Thyroid gland (tissue), 4 donors: ENCODE measurements around the gene NAV3. TPM values are rescaled to one million over a fixed set of nuclear protein-coding genes. Genes with fewer than 3 reads are reported as not detected.

Experiments
- DNase-seq, 2 donors: peaks; one replicate each; pipeline ENCODE4 v3.0.0-alpha.2; 2019
- H3K27ac ChIP-seq, 3 donors: fragments of 200-600 bp; sonication (generic); 1 replicate in 2 of 3; 2 replicates in 1 of 3; pipeline ENCODE4 v1.5.1; 2016 to 2019; ENCODE audit warnings: mild to moderate bottlenecking in 1 of 3, moderate library complexity in 1 of 3
- H3K27me3 ChIP-seq: fragments of 200-600 bp; sonication (generic); one replicate; pipeline ENCODE4 v1.5.1; 2019
- H3K36me3 ChIP-seq, 2 donors: fragments of 200-600 bp; sonication (generic); one replicate each; pipeline ENCODE4 v1.5.1; 2016 to 2019
- H3K4me1 ChIP-seq, 2 donors: fragments of 200-600 bp; sonication (generic); one replicate each; pipeline ENCODE4 v1.5.1; 2017 to 2019
- H3K4me3 ChIP-seq, 3 donors: fragments of 200-600 bp; sonication (generic); replicated peaks in 1 of 3; 1 replicate in 2 of 3; 2 replicates in 1 of 3; pipeline ENCODE4 v1.5.1; 2016; ENCODE audit warnings: mild to moderate bottlenecking in 1 of 3
- H3K9me3 ChIP-seq: fragments of 200-600 bp; sonication (generic); one replicate; pipeline ENCODE4 v1.5.1; 2017
- POLR2A ChIP-seq, 2 donors: fragments of 450-650 bp; IDR thresholded peaks; one replicate each; pipeline ENCODE4 v1.6.1; 2017; ENCODE audit warnings: antibody characterized with exemption in 2 of 2, mild to moderate bottlenecking in 2 of 2, moderate library complexity in 1 of 2
- WGBS, 2 donors: methylation state at CpG; one replicate each; pipeline ENCODE4 v1.1.5; 2017; 5-methylcytosine and 5-hydroxymethylcytosine counted together
- intact Hi-C: fragments of 100-400 bp; cut with DNase I; formaldehyde crosslinking; loops from one replicate; pipeline ENCODE4 v1.15.1; 2023
- total RNA-seq, 4 donors: library from RNA; depleted of rRNA; stranded (reverse); fragments of >200 nt; gene quantifications; one replicate each; pipeline ENCODE4 v1.2.3, GENCODE V29; 2016
- TF ChIP-seq, protein P1 (sequence below), 6 experiments: fragments of 200-600 bp in 3 of 6; fragments of 450-650 bp in 3 of 6; sonication (generic) in 3 of 6; IDR thresholded peaks; one replicate each; pipeline ENCODE4 v1.5.1; 2016 to 2019; ENCODE audit warnings: antibody characterized with exemption in 6 of 6, mild to moderate bottlenecking in 2 of 6, inconsistent platforms in 1 of 6, moderate library complexity in 1 of 6

NAV3 gene
- total RNA-seq, 4 donors from 2014 or later = 5.7 to 21.9 (median 7.6) TPM

DNA sequence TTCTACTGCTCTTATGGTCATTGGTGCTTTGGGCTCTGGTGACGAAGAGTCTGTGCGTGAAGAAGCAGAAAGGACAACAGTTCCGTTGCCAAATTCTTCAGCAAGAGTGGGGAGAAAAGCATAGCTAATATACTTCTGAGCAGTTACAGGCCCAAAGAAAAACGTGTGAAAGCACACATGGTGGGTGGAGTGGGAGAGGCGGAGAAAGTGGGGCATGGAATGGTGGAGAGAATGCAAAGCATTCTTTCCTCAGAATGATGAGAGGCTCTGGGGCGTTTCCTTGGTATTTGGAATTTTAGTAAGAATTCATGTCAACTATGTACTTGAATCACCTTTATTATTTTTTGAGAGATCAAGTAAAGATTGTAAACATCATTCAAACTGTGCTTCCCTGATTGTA lies 396.1 kb downstream of the NAV3 start:
- Histone ChIP-seq H3K27ac (no peak overlapping the region), H3K36me3 (no peaks in the 10 kb centered on the region), H3K27me3 (no peaks in the 10 kb centered on the region), H3K4me1 (no peaks in the 10 kb centered on the region), H3K9me3 (no peaks in the 10 kb centered on the region), H3K4me3 (no peak overlapping the region)
- DNase-seq = no peak
- no peak for TF ChIP-seq POLR2A (IDR thresholded peaks at IDR 0.05)
- TF ChIP-seq, protein P1, sequence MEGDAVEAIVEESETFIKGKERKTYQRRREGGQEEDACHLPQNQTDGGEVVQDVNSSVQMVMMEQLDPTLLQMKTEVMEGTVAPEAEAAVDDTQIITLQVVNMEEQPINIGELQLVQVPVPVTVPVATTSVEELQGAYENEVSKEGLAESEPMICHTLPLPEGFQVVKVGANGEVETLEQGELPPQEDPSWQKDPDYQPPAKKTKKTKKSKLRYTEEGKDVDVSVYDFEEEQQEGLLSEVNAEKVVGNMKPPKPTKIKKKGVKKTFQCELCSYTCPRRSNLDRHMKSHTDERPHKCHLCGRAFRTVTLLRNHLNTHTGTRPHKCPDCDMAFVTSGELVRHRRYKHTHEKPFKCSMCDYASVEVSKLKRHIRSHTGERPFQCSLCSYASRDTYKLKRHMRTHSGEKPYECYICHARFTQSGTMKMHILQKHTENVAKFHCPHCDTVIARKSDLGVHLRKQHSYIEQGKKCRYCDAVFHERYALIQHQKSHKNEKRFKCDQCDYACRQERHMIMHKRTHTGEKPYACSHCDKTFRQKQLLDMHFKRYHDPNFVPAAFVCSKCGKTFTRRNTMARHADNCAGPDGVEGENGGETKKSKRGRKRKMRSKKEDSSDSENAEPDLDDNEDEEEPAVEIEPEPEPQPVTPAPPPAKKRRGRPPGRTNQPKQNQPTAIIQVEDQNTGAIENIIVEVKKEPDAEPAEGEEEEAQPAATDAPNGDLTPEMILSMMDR (IDR thresholded peaks at IDR 0.05) = no peak
- 71% methylated on average over 6 of the region's 6 CpGs for WGBS, 2 donors
- intact Hi-C loops = no loop called here

DNA sequence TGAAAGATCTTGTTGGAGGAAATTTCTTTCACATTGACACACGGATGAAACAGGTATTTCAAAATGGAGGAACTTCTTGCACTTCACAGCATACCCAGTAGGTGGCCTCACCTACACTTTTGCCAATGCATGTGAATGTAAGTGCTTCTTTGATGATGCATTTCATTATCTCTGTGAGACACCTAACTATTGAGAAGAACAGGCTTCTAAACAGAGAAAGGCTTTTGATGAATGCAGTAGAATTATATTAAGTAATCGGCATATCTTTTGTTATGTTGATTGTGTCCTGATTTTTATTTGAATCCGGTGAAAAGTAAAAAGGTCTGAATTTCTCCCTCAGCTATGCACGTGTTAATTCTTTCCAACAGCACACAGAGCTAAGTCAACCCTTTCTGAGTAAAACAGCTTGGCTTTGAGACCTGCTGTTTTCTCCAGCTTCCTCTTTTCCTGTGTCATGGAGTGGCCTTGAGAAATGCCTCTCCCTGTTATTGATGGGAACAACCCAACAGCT lies 399.0 kb downstream of the NAV3 start:
- WGBS, 2 donors = 48 to 54% methylated on average over 4 of the region's 4 CpGs
- TF ChIP-seq POLR2A (IDR thresholded peaks at IDR 0.05) = no peak
- TF ChIP-seq, protein P1 (IDR thresholded peaks at IDR 0.05) = peak in 2 of 6 experiments; percentile 38 to 53
- DNase-seq = peak; percentile 6 to 15
- no peaks in the 10 kb centered on the region for H3K27me3 ChIP-seq
- H3K27ac ChIP-seq = no peak overlapping the region
- H3K9me3 ChIP-seq = no peaks in the 10 kb centered on the region
- no peaks in the 10 kb centered on the region for H3K36me3 ChIP-seq
- intact Hi-C loops = no loop called here
- H3K4me1 ChIP-seq = no peaks in the 10 kb centered on the region
- no peak overlapping the region for H3K4me3 ChIP-seq

- Histone ChIP-seq H3K9me3 (no peaks in the 10 kb centered on the region), H3K27me3 (no peaks in the 10 kb centered on the region), H3K4me1 (no peaks in the 10 kb centered on the region), H3K27ac (no peak overlapping the region), H3K36me3 (no peaks in the 10 kb centered on the region), H3K4me3 (no peak overlapping the region)
- DNase-seq = no peak
- WGBS, 2 donors = 83 to 87% methylated on average over 3 of the region's 3 CpGs
- intact Hi-C loops = no loop called here
- TF ChIP-seq POLR2A (IDR thresholded peaks at IDR 0.05) = no peak
- TF ChIP-seq, protein P1 (IDR thresholded peaks at IDR 0.05) = no peak
Observed at GRCh38 chr12:78232756-78233155, 402.1 kb downstream of the NAV3 start.

- H3K4me3 ChIP-seq = no peak overlapping the region
- H3K27me3 ChIP-seq = no peaks in the 10 kb centered on the region
- H3K4me1 ChIP-seq = no peaks in the 10 kb centered on the region
- H3K27ac ChIP-seq = no peak overlapping the region
- no peaks in the 10 kb centered on the region for H3K9me3 ChIP-seq
- no peaks in the 10 kb centered on the region for H3K36me3 ChIP-seq
- TF ChIP-seq POLR2A (IDR thresholded peaks at IDR 0.05) = no peak
- TF ChIP-seq, protein P1 (IDR thresholded peaks at IDR 0.05) = no peak
- DNase-seq = no peak
- WGBS, 2 donors = 90 to 97% methylated on average over 1 of the region's 1 CpG
- intact Hi-C loops = no loop called here
Observed at GRCh38 chr12:78236264-78236663, 405.6 kb downstream of the NAV3 start.

- 76 to 89% methylated on average over 3 of the region's 3 CpGs for WGBS, 2 donors
Observed at GRCh38 chr12:78239544-78239943, 408.9 kb downstream of the NAV3 start.

More at GRCh38 chr12:78239544-78239943, 408.9 kb downstream of the NAV3 start:
- H3K27me3 ChIP-seq = no peaks in the 10 kb centered on the region
- H3K27ac ChIP-seq = no peak overlapping the region
- no peak for DNase-seq
- H3K36me3 ChIP-seq = no peaks in the 10 kb centered on the region
- no peaks in the 10 kb centered on the region for H3K4me1 ChIP-seq
- TF ChIP-seq, protein P1 (IDR thresholded peaks at IDR 0.05) = no peak
- no peak for TF ChIP-seq POLR2A (IDR thresholded peaks at IDR 0.05)
- H3K9me3 ChIP-seq = no peaks in the 10 kb centered on the region
- H3K4me3 ChIP-seq = no peak overlapping the region
- intact Hi-C loops = no loop called here
